Bronchial epithelial cell (primary cell): Measurements from ENCODE around the gene GNG2. TPM values are rescaled to one million over a fixed set of nuclear protein-coding genes. Genes with fewer than 3 reads are reported as not detected.

Experiments used
- DNase-seq: peaks from one replicate; pipeline ENCODE4 v3.0.0-alpha.2; 2010; ENCODE audit warnings: low read depth
- FAIRE-seq: peaks from 2 replicates; lab custom pipeline; 2011; peaks lifted over from hg19 to GRCh38; lab: Jason Lieb, UNC
- H3K27me3 ChIP-seq: 2 replicates; pipeline ENCODE4 v1.5.1; 2011; ENCODE audit warnings: low read length; ENCODE audit not compliant: control insufficient read depth, insufficient read depth
- H3K36me3 ChIP-seq: 2 replicates; pipeline ENCODE4 v1.5.1; 2011; ENCODE audit warnings: low read length; ENCODE audit not compliant: control insufficient read depth, insufficient read depth
- H3K4me3 ChIP-seq: 2 replicates; pipeline ENCODE4 v1.5.1; 2011; ENCODE audit warnings: mild to moderate bottlenecking, low read depth, low read length, control low read depth
- total RNA-seq: library from RNA; depleted of rRNA; stranded (reverse); fragments of >200 nt; gene quantifications from 2 replicates; pipeline ENCODE4 v1.2.1, GENCODE V29; 2014
- TF ChIP-seq, protein P1 (sequence below): IDR thresholded peaks from 2 replicates; pipeline ENCODE4 v1.5.1; 2011; ENCODE audit warnings: mild to moderate bottlenecking, moderate library complexity, low read length, control low read depth, inconsistent platforms; ENCODE audit not compliant: insufficient read depth, severe bottlenecking

GNG2 gene
- total RNA-seq, 1 donor from 2014 or later = not detected

DNA sequence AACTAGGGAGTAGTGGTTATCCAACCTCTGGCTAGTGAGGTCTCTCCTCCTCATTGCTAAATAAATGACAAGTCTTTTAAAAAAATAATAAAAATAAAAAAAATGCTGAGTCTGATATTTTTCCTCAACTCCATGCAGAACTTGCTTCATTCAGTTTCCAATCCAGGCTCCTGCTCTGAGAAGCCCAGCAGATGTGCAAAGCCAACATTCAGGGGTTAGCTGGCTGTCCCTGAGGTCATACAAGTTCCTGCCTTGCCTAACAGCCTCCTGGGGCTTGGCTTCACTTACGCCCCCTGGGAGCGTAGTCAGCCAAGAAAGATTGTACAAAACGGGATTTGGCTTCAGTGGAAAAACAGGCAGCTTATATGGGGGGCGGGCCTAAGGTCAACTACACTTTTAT, 152.2 kb downstream of the GNG2 start:
- Histone ChIP-seq H3K4me3 (no peak overlapping the region), H3K36me3 (no peaks in the 10 kb centered on the region), H3K27me3 (no peaks in the 10 kb centered on the region)
- FAIRE-seq = no peak
- TF ChIP-seq, protein P1, sequence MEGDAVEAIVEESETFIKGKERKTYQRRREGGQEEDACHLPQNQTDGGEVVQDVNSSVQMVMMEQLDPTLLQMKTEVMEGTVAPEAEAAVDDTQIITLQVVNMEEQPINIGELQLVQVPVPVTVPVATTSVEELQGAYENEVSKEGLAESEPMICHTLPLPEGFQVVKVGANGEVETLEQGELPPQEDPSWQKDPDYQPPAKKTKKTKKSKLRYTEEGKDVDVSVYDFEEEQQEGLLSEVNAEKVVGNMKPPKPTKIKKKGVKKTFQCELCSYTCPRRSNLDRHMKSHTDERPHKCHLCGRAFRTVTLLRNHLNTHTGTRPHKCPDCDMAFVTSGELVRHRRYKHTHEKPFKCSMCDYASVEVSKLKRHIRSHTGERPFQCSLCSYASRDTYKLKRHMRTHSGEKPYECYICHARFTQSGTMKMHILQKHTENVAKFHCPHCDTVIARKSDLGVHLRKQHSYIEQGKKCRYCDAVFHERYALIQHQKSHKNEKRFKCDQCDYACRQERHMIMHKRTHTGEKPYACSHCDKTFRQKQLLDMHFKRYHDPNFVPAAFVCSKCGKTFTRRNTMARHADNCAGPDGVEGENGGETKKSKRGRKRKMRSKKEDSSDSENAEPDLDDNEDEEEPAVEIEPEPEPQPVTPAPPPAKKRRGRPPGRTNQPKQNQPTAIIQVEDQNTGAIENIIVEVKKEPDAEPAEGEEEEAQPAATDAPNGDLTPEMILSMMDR = no peak
- no peak for DNase-seq

- FAIRE-seq (no peak), DNase-seq (no peak)
- H3K27me3 ChIP-seq = no peaks in the 10 kb centered on the region
- TF ChIP-seq, protein P1 = peak; percentile 36
- H3K4me3 ChIP-seq = no peak overlapping the region
- no peaks in the 10 kb centered on the region for H3K36me3 ChIP-seq
Observed at GRCh38 chr14:52013984-52014600, 153.7 kb downstream of the GNG2 start.

- Histone ChIP-seq H3K27me3 (no peaks in the 10 kb centered on the region), H3K4me3 (no peak overlapping the region), H3K36me3 (no peaks in the 10 kb centered on the region)
- no peak for FAIRE-seq
- no peak for DNase-seq
- TF ChIP-seq, protein P1 = no peak
Observed at GRCh38 chr14:52014601-52015267, 154.3 kb downstream of the GNG2 start.

GRCh38 chr14:52015411-52016030, 155.1 kb downstream of the GNG2 start:
- H3K27me3 ChIP-seq = no peaks in the 10 kb centered on the region
- no peaks in the 10 kb centered on the region for H3K36me3 ChIP-seq
- FAIRE-seq (no peak), DNase-seq (peak; percentile 16)
- TF ChIP-seq, protein P1 = peak; percentile 39
- H3K4me3 ChIP-seq = no peak overlapping the region

GRCh38 chr14:52018252-52018651, 157.8 kb downstream of the GNG2 start:
- H3K27me3 ChIP-seq = no peaks in the 10 kb centered on the region
- DNase-seq (peak; percentile 23), FAIRE-seq (no peak)
- no peaks in the 10 kb centered on the region for H3K36me3 ChIP-seq
- TF ChIP-seq, protein P1 = no peak
- no peak overlapping the region for H3K4me3 ChIP-seq
